GM21529 (cell line): Measurements from ENCODE around the gene TSHR.
"Not testable (repeated sequence)": the region's sequence is repeated elsewhere in the genome, so short reads cannot be mapped to it uniquely, and the experiment has no call there.

Experiments used
- ATAC-seq: cut with Tn5 transposase; IDR thresholded peaks from one replicate; pipeline ENCODE4 v1.9.1; 2021; ENCODE audit not compliant: unreplicated experiment

The TSHR gene

DNA sequence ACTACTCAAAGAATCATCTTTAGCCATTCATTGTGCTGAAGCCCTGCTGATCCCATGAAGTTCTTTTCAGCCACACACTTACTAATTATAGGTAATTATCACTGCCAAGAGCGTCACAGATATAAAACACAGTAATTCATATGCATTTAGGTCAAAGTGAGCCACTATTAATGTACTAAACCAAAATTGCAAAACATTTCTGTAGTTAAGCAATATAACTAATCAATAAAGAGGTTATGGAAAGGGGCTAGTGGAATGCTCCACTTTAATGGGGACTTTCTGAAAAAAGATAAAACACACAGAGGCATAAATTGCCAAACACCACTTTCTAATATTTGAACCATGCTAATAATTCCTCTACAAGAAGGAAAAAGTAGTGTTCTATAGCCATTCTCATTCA is 7.1 kb upstream of the TSHR start:
- no peak for ATAC-seq

DNA sequence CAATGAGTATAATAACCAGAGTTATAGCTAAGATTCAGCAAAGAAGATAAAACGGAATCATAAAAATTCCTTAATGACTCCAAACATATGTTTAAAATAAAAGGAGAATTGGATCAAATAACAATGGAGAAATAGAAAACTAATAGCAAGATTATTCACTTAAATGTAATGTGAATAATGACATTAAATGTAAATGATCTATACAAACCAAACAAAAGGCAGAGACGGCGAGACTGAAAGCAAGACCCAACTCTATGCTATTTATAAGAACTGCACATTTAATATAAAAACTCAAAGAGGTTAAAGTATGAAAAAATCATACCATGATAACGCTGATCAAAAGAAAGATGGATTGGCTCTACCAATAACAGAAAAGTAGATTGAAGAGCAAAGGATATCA is 3.9 kb upstream of the TSHR start:
- no peak for ATAC-seq

DNA sequence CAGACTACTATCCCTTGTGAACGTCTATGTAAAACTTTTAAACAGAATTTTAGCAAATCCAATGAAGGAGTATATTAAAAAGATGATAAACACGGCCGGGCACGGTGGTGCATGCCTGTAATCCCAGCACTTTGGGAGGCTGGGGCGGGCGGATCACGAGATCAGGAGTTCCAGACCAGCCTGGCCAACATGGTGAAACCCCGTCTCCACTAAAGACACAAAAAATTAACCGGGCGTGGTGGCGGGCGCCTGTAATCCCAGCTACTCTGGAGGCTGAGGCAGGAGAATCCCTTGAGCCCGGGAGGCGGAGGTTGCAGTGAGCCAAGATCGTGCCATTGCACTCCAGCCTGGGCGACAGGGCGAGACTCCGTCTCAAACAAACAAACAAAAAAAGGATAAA is 2.2 kb upstream of the TSHR start:
- not testable (repeated sequence) for ATAC-seq

DNA sequence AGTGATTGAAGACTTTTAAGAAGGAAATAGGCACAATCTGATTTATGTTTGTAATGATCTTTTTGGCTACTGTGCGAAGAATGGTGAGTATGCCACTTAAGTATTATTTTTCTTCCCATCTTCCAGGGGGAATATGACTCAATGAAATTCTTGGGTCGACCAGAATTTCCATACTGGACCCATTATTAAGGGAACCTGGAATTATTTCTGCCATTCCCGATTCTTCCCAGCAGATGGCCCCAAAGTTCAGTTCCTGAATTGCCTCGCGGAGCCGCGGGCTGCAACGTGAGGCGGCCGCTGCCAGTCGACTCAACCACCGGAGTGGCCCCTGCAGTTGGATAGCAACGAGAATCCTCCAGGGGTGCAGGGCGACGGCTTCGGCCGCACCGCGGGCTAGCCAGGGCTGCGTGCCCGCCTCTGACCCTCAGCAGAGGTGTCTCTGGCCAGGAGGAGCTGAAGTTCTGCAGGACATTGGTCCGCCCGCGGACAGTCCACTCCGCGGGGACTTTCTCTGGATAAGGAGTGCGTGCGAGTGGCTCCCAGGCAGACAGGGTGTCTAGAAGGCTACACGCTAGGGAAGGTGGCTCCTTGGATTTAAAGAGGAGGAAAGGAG is 628 bp upstream of the TSHR start:
- ATAC-seq: peak; percentile 18

DNA sequence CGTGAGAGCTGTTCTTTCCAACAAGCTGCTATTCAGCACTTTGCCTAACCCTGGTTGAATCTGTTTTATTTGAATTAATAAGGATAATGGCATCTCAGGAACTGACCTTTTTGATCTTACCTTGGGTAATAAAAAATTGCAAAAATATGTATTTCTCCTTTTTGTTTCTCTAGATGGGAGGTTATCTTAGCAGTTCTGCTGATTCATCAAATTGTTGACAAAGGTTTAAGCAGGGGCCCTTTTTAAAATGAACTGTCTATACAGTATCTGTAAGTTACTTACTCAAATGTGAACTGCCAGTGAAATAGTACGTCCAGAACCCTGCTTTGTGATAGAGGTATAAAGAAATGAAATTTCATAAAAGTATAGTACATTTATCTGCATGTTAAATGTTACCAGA is 681 bp downstream of the TSHR start:
- no peak for ATAC-seq

DNA sequence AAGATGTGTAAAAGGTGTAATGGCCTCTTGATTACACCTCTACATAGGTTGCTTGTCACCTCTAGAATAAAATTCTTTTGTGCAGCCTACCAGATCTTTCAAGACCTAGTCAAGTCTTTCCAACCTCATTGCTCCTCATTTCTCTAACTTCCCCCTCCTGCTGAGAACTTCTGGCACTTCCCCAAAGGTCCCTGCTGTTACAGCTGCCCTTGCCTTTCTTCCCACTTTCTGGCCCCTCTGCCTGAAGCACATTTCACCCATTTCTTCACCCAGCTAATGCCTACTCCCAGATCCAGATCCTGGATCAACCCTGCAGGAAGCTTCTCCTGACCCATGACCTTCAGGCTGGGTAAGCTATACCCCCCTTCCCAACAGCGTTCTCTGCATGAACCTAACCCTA is 1.5 kb downstream of the TSHR start:
- no peak for ATAC-seq

DNA sequence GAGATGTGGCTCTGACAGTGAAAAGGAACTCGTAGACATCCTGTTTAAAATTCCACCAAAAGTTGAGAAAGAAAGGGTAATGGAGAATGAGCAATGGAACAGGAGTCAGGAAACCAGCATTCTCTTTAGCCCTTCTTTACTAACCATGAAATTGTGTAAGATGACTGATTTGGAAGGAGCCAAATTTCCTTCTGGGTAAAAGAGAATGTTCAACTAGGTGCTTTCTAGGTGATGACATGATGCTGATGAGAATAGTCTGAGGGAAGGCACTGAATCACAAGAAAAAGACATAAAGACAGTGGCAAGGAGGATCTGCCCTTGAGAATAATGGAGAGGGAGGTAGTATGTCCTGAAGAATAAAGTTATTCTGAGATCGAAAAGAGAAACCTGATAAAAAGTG is 2.2 kb downstream of the TSHR start:
- no peak for ATAC-seq

DNA sequence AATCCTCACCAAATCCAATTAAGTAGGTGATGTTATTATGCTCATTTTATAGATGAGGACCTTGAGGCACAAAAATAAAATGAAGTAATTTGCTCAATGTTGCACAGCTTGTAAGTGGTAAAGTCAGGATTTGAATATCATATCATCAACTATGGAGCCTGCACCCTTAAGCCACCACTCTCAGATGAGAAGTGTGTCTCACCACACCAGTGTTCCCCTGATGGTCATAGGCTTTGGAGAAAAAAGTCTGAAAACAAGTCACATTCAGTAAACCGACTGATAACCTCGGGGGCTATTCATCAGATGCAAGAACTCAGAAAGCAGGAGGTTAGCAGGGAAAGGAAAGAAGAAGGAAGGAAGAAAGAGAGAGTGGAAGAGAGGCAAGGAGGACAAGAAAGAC is 2.8 kb downstream of the TSHR start:
- ATAC-seq: no peak

DNA sequence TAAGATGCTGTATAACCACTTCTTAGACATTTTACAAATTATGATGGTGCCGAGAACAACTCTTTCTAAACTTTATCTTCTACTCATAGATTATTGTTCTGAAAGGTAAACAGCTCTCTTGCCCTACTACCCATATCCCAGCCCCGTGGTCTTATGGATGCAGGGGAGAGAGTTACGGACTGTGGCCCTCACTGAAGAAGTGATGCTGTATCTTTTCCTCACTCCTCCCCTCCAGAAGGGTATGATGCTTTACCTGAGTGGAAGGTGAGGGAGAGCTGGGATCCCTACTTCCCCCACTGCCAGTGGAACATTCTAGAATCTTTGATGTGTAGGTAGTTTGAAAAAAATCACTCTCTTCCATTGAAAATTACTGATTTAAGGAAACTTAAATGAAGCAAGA is 3.5 kb downstream of the TSHR start:
- ATAC-seq: no peak

DNA sequence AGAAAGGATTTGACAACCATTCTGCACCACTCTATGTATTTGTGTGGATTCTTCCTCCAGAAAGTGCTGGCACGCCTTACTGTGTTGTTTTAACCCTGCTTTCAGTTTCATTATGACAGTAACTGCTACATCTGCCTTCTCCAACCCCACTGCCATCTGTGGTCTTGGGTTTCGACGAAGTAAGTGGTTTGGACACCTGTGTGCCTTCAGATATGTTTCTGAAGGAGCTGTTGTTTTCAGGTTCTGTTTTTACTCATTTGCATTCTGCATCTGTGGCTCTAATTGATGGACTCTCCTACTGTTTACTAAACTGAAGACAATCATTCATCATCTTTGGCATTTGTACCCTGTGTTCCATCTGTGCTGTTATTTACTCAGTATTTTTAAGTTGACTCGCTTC is 4.1 kb downstream of the TSHR start:
- peak; percentile 97 for ATAC-seq

DNA sequence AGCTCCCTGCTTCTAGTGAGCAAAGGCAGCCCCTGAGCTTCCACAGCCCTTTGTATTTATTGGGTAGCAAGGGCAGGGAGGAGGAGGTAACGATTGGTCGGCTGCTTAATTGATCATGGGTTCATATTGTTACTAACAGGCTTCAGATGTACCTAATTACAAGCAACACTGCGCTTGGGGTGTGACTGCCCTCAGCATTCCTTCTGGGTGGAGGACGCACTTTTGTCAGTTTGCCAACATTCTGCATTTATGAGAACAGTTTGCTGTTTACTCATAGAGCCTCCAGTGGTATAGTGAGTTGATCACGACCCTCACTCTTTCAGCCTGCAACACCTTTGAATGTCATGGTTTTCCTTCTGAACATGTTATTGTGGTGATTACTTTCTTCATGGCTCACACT is 9.6 kb downstream of the TSHR start:
- no peak for ATAC-seq

DNA sequence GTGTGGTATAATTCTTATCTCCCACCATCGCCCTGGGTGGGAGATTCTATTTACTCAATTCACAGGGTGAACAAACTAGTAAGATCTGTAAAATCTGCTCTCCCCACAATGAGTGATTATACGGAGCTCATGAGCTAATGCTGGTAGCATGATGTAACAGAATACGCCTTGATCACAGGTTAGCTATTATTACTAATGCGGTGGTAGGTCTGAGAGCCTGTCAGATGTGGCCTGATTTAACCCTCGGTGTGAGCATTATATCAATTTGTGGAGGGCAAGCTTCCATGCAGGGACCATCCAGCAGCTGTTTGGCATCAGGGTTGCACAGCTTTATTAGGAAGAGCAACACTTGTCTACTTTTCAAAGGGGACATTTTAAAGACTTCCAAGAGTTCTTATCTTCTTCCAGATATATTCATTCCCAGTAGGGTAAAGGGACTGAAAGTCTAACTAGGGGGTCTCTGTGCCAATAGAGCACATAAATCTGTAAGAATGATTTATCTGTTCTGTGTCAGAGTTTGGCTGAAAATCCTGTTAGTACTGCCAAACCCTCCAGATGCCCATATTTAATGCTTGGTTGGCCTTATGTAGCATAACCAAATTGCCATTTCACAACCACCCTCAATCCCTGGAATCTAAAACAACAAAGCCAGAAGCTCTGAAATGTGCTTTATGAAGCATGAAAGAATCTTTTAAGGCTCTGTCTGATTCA is 18.7 kb downstream of the TSHR start:
- no peak for ATAC-seq

DNA sequence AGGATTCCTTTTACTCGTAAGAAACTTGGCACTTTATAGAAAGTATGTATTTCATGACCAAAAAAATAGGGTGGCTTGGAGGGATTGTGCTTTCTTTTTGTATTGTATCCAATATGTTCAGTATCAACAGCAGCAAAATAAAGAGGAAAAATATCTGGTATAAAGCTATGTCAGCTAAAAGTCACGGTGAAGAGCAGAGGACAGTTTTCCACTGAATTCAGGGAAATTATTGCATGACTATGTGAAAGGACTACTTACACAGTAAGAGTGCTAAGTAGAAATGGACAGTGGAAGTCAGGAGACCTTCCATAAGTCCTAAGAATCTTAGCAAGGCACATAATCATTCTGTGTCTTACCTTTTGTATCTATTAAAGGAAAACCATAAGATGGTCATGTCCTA is 19.3 kb downstream of the TSHR start:
- no peak for ATAC-seq

DNA sequence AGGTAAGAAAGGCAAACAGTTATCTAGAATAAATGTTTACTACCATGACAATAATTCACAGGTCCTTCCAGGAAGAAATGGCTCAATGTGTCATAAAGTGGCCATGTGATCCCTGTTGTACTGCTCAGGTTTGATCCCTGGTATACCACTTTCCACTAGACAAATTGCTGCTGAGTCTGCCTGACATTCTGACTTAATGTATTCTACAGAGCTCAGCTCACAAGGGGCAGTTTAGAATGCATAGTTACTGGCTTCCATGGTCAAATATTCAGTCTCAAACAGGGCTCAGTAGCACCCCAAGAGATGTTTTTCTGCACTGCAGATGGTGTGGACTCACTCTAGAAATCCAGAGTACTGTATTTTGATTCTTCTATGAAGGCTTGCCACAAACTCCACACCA is 21.8 kb downstream of the TSHR start:
- ATAC-seq: no peak

DNA sequence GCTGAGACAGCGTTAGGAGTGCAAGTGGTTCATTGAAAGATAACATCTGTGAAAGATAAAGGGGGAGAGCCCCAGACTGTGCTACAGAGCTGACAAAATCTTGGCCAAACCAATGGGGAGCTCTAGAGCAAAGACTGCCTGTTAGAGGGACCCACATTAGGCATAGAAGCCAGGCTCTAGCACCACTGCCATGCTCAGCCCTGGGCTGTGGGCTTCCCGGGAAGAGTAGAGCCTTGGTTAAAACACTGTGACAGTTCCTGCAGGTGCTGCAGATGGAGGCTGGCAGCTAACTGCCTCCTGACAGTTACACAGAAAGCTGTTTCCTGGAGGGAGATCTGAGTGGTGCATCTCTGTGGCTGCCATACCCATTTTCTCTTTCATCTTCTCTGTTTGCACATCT is 23.0 kb downstream of the TSHR start:
- no peak for ATAC-seq

DNA sequence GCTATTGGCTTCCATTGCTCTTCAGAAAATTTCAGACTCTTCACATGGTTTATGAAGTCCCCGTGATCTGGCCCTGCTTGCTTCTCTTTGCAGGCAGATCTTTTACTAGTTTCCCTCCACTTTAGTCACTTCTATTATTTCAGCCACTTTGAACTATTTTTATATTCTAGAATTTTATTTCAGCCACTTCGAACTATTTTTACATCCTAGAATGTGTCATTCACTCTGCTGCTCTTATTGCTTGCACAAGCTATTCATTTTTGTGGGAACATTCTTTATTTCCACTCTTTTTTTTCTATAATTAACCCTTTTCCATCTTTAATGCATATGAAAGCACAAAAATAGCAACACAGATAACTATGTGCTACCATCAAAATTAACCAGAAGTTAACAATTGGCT is 24.5 kb downstream of the TSHR start:
- ATAC-seq: no peak

DNA sequence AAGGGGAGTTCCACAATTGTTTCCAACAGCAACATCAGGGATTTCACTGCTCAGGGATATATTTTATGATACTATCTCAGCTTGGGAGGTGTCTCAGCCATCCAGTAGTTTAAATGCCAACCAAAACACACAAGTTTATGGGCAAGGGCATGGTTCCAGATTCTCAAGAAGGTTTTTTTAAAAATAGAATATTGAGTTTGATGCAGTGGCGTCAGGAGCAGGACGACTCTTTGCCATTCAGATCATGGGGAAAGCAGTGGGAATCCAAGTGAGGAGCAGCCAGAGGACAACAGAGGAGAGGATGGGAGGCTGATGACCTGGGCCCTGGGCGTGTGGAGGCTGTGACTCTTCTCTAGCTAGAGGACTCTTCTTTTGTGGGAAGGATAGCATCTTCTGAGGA is 25.7 kb downstream of the TSHR start:
- ATAC-seq: no peak

DNA sequence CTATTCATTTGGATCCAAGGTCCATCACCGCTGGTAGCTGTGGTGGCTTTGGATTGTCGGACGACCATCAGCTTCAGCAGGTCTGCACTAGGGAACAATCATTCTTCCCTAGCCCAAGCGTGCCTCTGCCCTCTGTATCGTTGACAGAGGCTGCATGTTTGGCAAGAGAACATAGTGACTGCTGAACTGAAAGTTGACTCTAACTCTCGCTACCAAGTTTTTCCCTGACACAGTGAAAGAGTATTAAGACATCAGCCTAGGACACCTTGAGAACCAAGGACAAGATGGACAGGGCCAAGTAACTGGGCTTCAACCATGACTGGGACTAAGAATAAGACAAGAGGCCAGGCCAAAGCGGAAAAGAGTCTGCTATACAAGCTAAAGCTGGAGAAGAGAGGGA is 26.3 kb downstream of the TSHR start:
- no peak for ATAC-seq

DNA sequence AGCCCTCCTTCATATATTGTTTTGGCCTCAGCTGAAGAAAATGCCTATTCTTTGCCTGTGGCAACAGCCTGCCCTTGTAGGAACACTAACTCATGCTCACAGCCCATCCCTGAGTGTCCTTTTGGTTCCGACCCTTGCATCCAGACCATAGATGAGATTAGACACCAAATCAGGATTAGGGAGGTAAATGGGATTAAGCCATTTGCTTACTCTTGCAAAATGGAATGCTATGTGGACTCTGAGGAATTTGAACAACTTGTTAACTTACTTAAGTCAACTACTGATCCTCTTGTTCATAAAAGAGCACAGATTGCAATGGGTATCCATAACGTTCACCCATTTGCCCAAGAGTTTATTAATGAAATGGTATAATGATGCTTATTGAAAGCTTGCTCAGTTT is 27.3 kb downstream of the TSHR start:
- ATAC-seq: no peak

DNA sequence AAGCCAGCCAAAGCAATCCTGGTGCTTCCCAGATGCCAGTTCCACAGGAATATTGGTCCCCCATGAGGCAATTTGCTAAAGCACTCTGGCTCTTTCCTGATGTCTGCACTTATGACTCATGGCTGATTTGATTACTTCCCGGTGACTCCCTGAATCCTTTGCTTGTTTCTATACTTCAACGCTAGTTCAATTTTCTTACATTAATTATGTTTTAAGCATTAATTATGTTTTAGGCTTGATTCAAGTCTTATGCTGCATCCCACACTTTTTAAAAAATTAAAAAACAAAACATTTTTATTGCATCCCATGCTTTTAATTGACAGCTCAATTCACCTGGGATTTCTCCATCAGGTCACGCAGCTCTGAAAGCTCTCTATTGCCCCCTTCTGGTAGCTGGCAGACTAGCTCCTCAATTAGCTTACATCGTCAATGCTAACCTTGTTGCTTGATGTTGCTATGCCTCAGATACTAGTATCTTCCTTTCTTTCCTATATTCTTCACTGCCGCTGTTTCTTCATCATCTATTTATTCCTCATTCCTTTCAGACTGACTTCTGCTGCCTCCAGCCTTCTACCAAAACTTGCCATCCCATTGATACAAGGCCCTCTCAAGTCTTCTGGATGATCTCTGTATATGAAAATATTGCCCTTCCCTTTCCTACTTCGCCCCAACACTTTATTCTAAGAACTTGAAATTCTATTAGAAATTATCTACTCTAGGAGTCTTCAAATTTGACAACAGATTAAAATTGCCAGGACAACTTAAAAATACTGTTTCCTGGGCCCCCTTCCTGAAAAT is 32.0 kb downstream of the TSHR start:
- peak; percentile 77 for ATAC-seq

DNA sequence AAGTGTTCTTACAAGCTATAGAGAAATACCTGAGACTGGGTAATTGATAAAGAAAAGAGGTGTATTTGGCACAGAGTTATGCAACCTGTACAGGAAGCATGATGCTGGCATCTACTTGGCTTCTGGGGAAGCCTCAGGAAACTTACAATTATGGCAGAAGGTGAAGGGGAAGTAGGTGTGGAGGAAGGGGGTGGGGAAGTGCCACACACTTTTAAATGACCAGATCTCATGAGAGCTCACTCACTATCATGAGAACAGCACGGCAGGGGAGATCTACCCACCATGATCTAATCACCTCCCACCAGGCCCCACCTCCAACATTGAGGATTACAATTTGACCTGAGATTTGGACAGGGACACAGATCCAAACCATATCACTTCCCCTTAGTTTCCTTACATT is 32.8 kb downstream of the TSHR start:
- ATAC-seq: no peak

DNA sequence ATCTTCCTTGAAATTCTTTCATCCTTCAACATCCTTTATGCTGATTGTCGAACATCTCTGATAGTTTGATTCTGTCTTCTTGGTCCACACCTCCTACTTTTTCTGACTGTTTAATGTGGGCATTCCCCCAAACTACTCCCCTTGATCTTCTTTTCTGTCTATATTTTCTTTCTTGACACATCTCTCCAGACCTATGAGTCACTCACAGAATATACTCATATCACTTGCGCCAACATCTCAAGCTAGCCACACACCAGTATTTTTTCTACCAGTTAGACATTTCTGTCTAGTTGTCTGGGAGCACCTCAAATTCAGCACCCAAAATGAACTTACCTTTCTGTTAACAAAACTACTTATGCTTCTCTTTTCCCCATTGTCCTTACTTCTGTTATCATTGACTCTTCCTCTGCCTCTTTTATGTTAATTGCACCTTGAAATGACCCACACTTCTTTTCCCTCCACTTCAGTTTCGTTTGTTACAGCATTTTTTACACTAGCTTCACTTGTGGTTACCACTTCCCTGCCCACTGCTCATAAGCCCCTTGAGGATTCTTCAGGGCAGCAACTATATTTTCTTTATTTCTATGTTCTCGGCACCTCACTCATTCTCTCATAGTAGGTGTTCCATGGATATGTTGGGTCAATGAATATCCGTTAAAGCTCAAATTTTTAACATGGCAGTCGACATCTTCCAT is 33.5 kb downstream of the TSHR start:
- peak; percentile 41 for ATAC-seq
